ACC112 (cell line): ENCODE data around the gene PRKD1.
"Not testable (repeated sequence)": the region's sequence is repeated elsewhere in the genome, so short reads cannot be mapped to it uniquely, and the experiment has no call there.

Experiments used
- H2AFZ ChIP-seq: fragments of 200-600 bp; sonication (generic); one replicate; pipeline ENCODE4 v1.6.0; 2017; ENCODE audit warnings: antibody characterized with exemption, low read length; ENCODE audit not compliant: unreplicated experiment
- H3K27ac ChIP-seq: fragments of 200-600 bp; sonication (generic); 2 replicates; pipeline ENCODE4 v1.5.1; 2014; ENCODE audit warnings: low read depth, mild to moderate bottlenecking, antibody characterized with exemption, low read length, moderate library complexity
- H3K27me3 ChIP-seq: fragments of 200-600 bp; sonication (generic); 2 replicates; pipeline ENCODE4 v1.6.1; 2014; ENCODE audit warnings: mild to moderate bottlenecking, antibody characterized with exemption, low read length, moderate library complexity, mixed read lengths; ENCODE audit not compliant: insufficient read depth
- H3K36me3 ChIP-seq: fragments of 200-600 bp; sonication (generic); 2 replicates; pipeline ENCODE4 v1.6.1; 2016; ENCODE audit warnings: mild to moderate bottlenecking, antibody characterized with exemption, low read length, moderate library complexity, mixed read lengths; ENCODE audit not compliant: insufficient read depth
- H3K4me1 ChIP-seq: fragments of 200-600 bp; sonication (generic); one replicate; pipeline ENCODE4 v1.6.1; 2016; ENCODE audit warnings: low read length, mixed read lengths; ENCODE audit not compliant: insufficient read depth, unreplicated experiment, control insufficient read depth
- H3K4me3 ChIP-seq: fragments of 200-600 bp; sonication (generic); 2 replicates; pipeline ENCODE4 v1.5.1; 2014; ENCODE audit warnings: mild to moderate bottlenecking, low read depth, low read length
- H3K79me2 ChIP-seq: fragments of 200-600 bp; sonication (generic); one replicate; pipeline ENCODE4 v1.6.0; 2016; ENCODE audit warnings: low read length; ENCODE audit not compliant: control insufficient read depth, unreplicated experiment, insufficient read depth

Gene PRKD1

GRCh38 chr14:29717901-29718300, 209.7 kb downstream of the PRKD1 start:
- H3K27ac ChIP-seq, result no peak overlapping the region
- H3K4me3 ChIP-seq, result no peak overlapping the region
- H3K79me2 ChIP-seq, result no peaks in the 10 kb centered on the region
- no peaks in the 10 kb centered on the region for H3K4me1 ChIP-seq
- H3K27me3 ChIP-seq, result no peaks in the 10 kb centered on the region
- no peak overlapping the region for H2AFZ ChIP-seq
- H3K36me3 ChIP-seq, result no peaks in the 10 kb centered on the region; the same call in 1 of the 2 replicates

GRCh38 chr14:29716150-29716549, 211.5 kb downstream of the PRKD1 start:
- Histone ChIP-seq H3K27ac (no peak overlapping the region), H3K4me1 (no peaks in the 10 kb centered on the region), H3K4me3 (no peak overlapping the region), H3K36me3 (no peaks in the 10 kb centered on the region; the same call in 1 of the 2 replicates), H2AFZ (no peak overlapping the region), H3K79me2 (no peaks in the 10 kb centered on the region), H3K27me3 (no peaks in the 10 kb centered on the region)

GRCh38 chr14:29712601-29713000, 215.0 kb downstream of the PRKD1 start:
- Histone ChIP-seq H3K27me3 (no peaks in the 10 kb centered on the region), H2AFZ (no peak overlapping the region), H3K27ac (no peak overlapping the region), H3K4me3 (no peak overlapping the region), H3K4me1 (no peaks in the 10 kb centered on the region), H3K36me3 (no peaks in the 10 kb centered on the region; the same call in 1 of the 2 replicates), H3K79me2 (no peaks in the 10 kb centered on the region)

GRCh38 chr14:29710015-29710414, 217.6 kb downstream of the PRKD1 start:
- no peaks in the 10 kb centered on the region for H3K27me3 ChIP-seq
- H3K4me1 ChIP-seq, result no peaks in the 10 kb centered on the region
- no peak overlapping the region for H3K27ac ChIP-seq
- no peak overlapping the region for H3K4me3 ChIP-seq
- H3K79me2 ChIP-seq, result no peaks in the 10 kb centered on the region
- no peak overlapping the region for H2AFZ ChIP-seq
- no peaks in the 10 kb centered on the region for H3K36me3 ChIP-seq

- Histone ChIP-seq H3K79me2 (no peaks in the 10 kb centered on the region), H3K27me3 (no peaks in the 10 kb centered on the region), H3K27ac (no peak overlapping the region), H3K4me1 (no peaks in the 10 kb centered on the region), H2AFZ (no peak overlapping the region), H3K36me3 (no peaks in the 10 kb centered on the region), H3K4me3 (no peak overlapping the region)
Observed at GRCh38 chr14:29709490-29709889, 218.2 kb downstream of the PRKD1 start.

- no peak overlapping the region for H3K27ac ChIP-seq
- H3K27me3 ChIP-seq, result no peaks in the 10 kb centered on the region
- no peaks in the 10 kb centered on the region for H3K36me3 ChIP-seq
- no peak overlapping the region for H3K4me3 ChIP-seq
- no peak overlapping the region for H2AFZ ChIP-seq
- no peaks in the 10 kb centered on the region for H3K79me2 ChIP-seq
- no peaks in the 10 kb centered on the region for H3K4me1 ChIP-seq
Observed at GRCh38 chr14:29706700-29707099, 220.9 kb downstream of the PRKD1 start.

GRCh38 chr14:29705801-29706200, 221.8 kb downstream of the PRKD1 start:
- H3K4me3 ChIP-seq, result no peak overlapping the region
- H3K79me2 ChIP-seq, result no peaks in the 10 kb centered on the region
- no peaks in the 10 kb centered on the region for H3K4me1 ChIP-seq
- H3K36me3 ChIP-seq, result no peaks in the 10 kb centered on the region
- no peak overlapping the region for H3K27ac ChIP-seq
- H3K27me3 ChIP-seq, result no peaks in the 10 kb centered on the region
- no peak overlapping the region for H2AFZ ChIP-seq

GRCh38 chr14:29689597-29689996, 238.1 kb downstream of the PRKD1 start:
- not testable (repeated sequence) for H3K4me3 ChIP-seq, H3K36me3 ChIP-seq, H2AFZ ChIP-seq, H3K4me1 ChIP-seq, H3K27me3 ChIP-seq, H3K27ac ChIP-seq, H3K79me2 ChIP-seq

- no peaks in the 10 kb centered on the region for H3K27me3 ChIP-seq
- H3K36me3 ChIP-seq, result no peaks in the 10 kb centered on the region
- no peak overlapping the region for H2AFZ ChIP-seq
- H3K27ac ChIP-seq, result no peak overlapping the region
- H3K4me1 ChIP-seq, result no peaks in the 10 kb centered on the region
- no peak overlapping the region for H3K4me3 ChIP-seq
- no peaks in the 10 kb centered on the region for H3K79me2 ChIP-seq
Observed at GRCh38 chr14:29687866-29688265, 239.8 kb downstream of the PRKD1 start.

- Histone ChIP-seq H3K36me3 (no peaks in the 10 kb centered on the region), H3K27me3 (no peaks in the 10 kb centered on the region), H3K4me1 (no peaks in the 10 kb centered on the region), H3K27ac (no peak overlapping the region), H3K79me2 (no peaks in the 10 kb centered on the region), H3K4me3 (no peak overlapping the region), H2AFZ (no peak overlapping the region)
Observed at GRCh38 chr14:29687071-29687765, 240.4 kb downstream of the PRKD1 start.

GRCh38 chr14:29684926-29685325, 242.7 kb downstream of the PRKD1 start:
- no peaks in the 10 kb centered on the region for H3K79me2 ChIP-seq
- H3K4me3 ChIP-seq, result no peak overlapping the region
- no peak overlapping the region for H3K27ac ChIP-seq
- H3K27me3 ChIP-seq, result no peaks in the 10 kb centered on the region
- H2AFZ ChIP-seq, result no peak overlapping the region
- no peaks in the 10 kb centered on the region for H3K36me3 ChIP-seq
- peaks cover 12% of the 10 kb centered on the region for H3K4me1 ChIP-seq
